MCF 10A (cell line): ENCODE measurements around the gene APOB. TPM values are rescaled to one million over a fixed set of nuclear protein-coding genes. Genes with fewer than 3 reads are reported as not detected.

Experiments used
- BruUV-seq: library from RNA; stranded (reverse); fragments of 400-500 nt; replicated peaks from 2 replicates; lab custom pipeline; 2021; lab: Mats Ljungman, UMichigan
- CTCF ChIA-PET: fragments of 300-600 bp; sonication (Branson Sonifier 250); formaldehyde crosslinking; extraction: SDS; loops from one replicate; lab custom pipeline; 2021; ENCODE audit warnings: antibody characterized with exemption, inconsistent platforms; lab: Yijun Ruan, JAX
- POLR2A ChIA-PET: fragments of 300-600, 350-650 bp; sonication (Branson Sonifier 250); formaldehyde crosslinking; extraction: SDS; loops from one replicate; lab custom pipeline; 2020; ENCODE audit warnings: antibody characterized with exemption, inconsistent platforms; lab: Yijun Ruan, JAX
- DNase-seq: peaks from one replicate; pipeline ENCODE4 v3.0.0-alpha.2; 2018; ENCODE audit not compliant: unreplicated experiment
- H3K27ac Mint-ChIP-seq: one replicate; pipeline ENCODE4 v1.8.0; 2022; ENCODE audit warnings: mild to moderate bottlenecking, low read depth, mixed read lengths; ENCODE audit not compliant: unreplicated experiment
- H3K27me3 Mint-ChIP-seq: one replicate; pipeline ENCODE4 v1.8.0; 2022; ENCODE audit warnings: mixed read lengths; ENCODE audit not compliant: insufficient read depth, unreplicated experiment
- H3K36me3 Mint-ChIP-seq: one replicate; pipeline ENCODE4 v1.8.0; 2022; ENCODE audit warnings: mild to moderate bottlenecking, moderate library complexity, mixed read lengths; ENCODE audit not compliant: insufficient read depth, unreplicated experiment
- H3K4me1 Mint-ChIP-seq: one replicate; pipeline ENCODE4 v1.8.0; 2022; ENCODE audit warnings: mixed read lengths; ENCODE audit not compliant: insufficient read depth, unreplicated experiment
- H3K4me3 Mint-ChIP-seq: one replicate; pipeline ENCODE4 v1.8.0; 2022; ENCODE audit warnings: mild to moderate bottlenecking, moderate library complexity, mixed read lengths; ENCODE audit not compliant: unreplicated experiment
- H3K9me3 Mint-ChIP-seq: one replicate; pipeline ENCODE4 v1.8.0; 2022; ENCODE audit warnings: mixed read lengths; ENCODE audit not compliant: unreplicated experiment
- CTCF ChIP-seq: fragments of 200-600 bp; IDR thresholded peaks from one replicate; pipeline ENCODE4 v1.8.0; 2022; ENCODE audit warnings: antibody characterized with exemption, mild to moderate bottlenecking; ENCODE audit not compliant: unreplicated experiment
- intact Hi-C: fragments of 100-400 bp; cut with micrococcal nuclease; formaldehyde crosslinking; loops from 2 replicates; pipeline ENCODE4 v1.14.1; 2022
- total RNA-seq: library from RNA; stranded (reverse); gene quantifications from 2 replicates; pipeline ENCODE4 v1.2.3, GENCODE V29; 2022

The APOB gene
- total RNA-seq, 1 experiment from 2014 or later, result not detected

GRCh38 chr2:20953146-20953824 lies 90.6 kb downstream of the APOB start:
- H3K36me3 Mint-ChIP-seq, result no peaks in the 10 kb centered on the region
- H3K4me1 Mint-ChIP-seq, result no peaks in the 10 kb centered on the region
- no peaks in the 10 kb centered on the region for H3K9me3 Mint-ChIP-seq

More at GRCh38 chr2:20953146-20953824, 90.6 kb downstream of the APOB start:
- no TSS peak for BruUV-seq
- intact Hi-C loops, result no loop called here
- no peak for TF ChIP-seq CTCF
- no peaks in the 10 kb centered on the region for H3K27me3 Mint-ChIP-seq
- no peak overlapping the region for H3K27ac Mint-ChIP-seq
- CTCF ChIA-PET, result interaction anchor here (1.5 to 4.8 kb wide), 3 partner anchors 9 to 292 kb away, joined by 7 to 29 read pairs (median 9); no protein-coding TSS in a partner anchor
- DNase-seq, result no peak
- no peak overlapping the region for H3K4me3 Mint-ChIP-seq
- POLR2A ChIA-PET, result no interaction called here

Other genes starting within 250 kb of the APOB start
- 16.8 and 17.0 TPM in 2 replicates for gene LDAH, start 221.0 kb downstream of the APOB start, total RNA-seq
- not detected in 2 replicates for gene TDRD15, start 79.9 kb upstream of the APOB start, total RNA-seq